ENCODE data around the gene EML5.

Gene EML5

DNA sequence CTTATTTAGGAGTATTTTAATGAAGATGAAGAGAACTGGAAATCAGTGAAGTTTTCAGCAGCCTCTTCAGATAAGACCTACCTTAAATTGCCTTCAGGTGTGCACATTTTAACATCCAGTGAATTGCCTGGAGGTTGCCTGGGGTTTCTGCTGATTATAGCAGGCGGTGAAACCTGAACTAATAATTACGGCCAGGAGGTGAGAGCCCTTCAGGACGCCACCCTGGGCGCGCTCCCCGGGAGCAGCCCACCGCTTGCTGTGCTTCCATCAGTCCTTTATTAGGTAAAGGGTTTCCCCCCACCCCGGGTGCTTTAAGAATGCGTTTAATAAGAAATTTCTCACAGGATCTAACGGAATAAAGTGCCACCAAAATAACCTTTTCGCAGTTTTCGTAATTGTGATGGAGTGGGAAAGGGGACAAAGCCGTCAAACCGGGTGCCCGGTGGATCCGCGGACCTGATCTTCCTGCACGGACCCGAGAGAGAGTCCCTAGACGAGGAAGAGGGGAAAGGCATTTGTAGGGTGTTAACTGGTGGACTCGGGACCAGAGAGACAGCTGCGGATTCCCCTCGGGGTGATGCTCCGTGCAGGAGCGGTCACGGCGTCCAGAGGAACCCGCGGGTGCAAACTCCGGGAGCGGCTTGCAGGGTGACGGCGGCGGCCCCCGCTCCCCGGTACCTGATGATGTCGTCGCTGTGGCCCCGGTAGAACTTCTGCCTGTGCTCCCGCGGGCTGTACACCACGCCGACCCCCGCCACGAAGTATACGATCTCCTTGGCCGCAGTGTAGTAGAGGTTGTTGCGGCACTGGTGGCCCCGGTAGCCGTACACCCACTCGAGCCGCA lies 902 bp downstream of the EML5 start:
- TF ChIP-seq TAF1 (IDR thresholded peaks at IDR 0.05; ENCODE audit: borderline replicate concordance, insufficient read depth, low read length) (no peak), FOXP2 (optimal IDR thresholded peaks at IDR 0.05; ENCODE audit: borderline replicate concordance, extremely low read depth, extremely low read length, insufficient read depth) (no peak)

DNA sequence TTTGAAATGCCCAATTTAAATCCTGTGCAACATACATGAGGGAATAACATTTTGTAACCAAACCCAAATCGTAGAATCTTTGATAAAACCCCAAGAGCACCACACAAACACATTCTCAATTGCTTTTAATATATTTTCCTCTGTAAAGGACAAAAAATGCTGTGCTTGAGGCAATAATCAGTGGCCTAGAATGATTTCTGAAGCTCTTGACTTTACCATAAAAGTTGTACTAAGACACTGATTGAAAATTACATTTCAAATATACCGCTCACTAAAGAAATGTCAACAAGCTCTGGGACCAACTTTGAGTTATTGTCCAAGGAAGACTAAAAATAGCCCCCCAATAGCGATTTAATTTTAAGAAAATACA lies 1.5 kb downstream of the EML5 start:
- TF ChIP-seq FOXP2 (optimal IDR thresholded peaks at IDR 0.05; ENCODE audit: borderline replicate concordance, extremely low read depth, extremely low read length, insufficient read depth) (no peak), TAF1 (IDR thresholded peaks at IDR 0.05; ENCODE audit: borderline replicate concordance, insufficient read depth, low read length) (no peak), SIN3A (IDR thresholded peaks at IDR 0.05; ENCODE audit: borderline replicate concordance, insufficient read depth, low read length) (no peak), POLR2AphosphoS5 (IDR thresholded peaks at IDR 0.05; ENCODE audit: low read depth, low read length) (no peak)
- TF ChIP-seq, protein P1, sequence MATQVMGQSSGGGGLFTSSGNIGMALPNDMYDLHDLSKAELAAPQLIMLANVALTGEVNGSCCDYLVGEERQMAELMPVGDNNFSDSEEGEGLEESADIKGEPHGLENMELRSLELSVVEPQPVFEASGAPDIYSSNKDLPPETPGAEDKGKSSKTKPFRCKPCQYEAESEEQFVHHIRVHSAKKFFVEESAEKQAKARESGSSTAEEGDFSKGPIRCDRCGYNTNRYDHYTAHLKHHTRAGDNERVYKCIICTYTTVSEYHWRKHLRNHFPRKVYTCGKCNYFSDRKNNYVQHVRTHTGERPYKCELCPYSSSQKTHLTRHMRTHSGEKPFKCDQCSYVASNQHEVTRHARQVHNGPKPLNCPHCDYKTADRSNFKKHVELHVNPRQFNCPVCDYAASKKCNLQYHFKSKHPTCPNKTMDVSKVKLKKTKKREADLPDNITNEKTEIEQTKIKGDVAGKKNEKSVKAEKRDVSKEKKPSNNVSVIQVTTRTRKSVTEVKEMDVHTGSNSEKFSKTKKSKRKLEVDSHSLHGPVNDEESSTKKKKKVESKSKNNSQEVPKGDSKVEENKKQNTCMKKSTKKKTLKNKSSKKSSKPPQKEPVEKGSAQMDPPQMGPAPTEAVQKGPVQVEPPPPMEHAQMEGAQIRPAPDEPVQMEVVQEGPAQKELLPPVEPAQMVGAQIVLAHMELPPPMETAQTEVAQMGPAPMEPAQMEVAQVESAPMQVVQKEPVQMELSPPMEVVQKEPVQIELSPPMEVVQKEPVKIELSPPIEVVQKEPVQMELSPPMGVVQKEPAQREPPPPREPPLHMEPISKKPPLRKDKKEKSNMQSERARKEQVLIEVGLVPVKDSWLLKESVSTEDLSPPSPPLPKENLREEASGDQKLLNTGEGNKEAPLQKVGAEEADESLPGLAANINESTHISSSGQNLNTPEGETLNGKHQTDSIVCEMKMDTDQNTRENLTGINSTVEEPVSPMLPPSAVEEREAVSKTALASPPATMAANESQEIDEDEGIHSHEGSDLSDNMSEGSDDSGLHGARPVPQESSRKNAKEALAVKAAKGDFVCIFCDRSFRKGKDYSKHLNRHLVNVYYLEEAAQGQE (IDR thresholded peaks at IDR 0.05; ENCODE audit: insufficient read depth in 1 of 2, low read depth in 2 of 2, low read length in 2 of 2): no peak

DNA sequence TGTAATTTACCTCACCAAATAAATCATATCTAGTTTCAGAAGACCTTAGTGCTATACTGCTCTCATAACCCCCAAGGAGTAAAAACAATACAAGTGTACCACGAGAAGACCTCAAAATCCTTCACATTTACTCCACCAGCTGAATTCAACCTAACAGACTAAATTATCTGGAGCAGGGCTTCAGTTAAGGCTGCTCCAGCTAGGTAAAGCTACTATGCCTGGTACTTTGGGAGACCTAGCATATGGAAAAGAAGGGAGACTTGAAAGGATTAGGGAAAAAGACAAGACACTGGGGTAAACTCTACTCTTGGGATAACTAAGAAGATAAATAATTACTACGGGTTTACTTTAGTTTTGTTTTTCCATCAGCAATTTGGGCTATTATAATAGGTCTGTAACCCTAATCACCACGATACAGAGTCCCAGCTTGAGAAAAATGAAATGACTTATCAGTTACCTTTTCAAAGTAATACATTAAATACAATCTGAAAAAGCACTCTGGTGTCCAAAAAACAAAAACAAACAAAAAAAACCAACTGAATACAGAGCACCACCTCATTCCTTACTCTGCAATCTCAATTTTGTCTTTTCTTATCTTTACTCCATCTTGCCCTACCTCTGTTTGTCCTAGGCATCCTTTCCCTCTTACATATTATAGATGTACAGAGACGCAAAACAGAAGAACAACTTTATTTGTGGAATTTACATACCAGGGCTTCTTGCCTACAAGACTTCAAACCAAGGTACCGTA lies 2.1 kb downstream of the EML5 start:
- TF ChIP-seq POLR2AphosphoS5 (IDR thresholded peaks at IDR 0.05; ENCODE audit: low read depth, low read length): no peak
- TF ChIP-seq SIN3A (IDR thresholded peaks at IDR 0.05; ENCODE audit: borderline replicate concordance, insufficient read depth, low read length): no peak
- TF ChIP-seq, protein P1 (IDR thresholded peaks at IDR 0.05; ENCODE audit: insufficient read depth in 1 of 2, low read depth in 2 of 2, low read length in 2 of 2): no peak
- no peak for TF ChIP-seq FOXP2 (optimal IDR thresholded peaks at IDR 0.05; ENCODE audit: borderline replicate concordance, extremely low read depth, extremely low read length, insufficient read depth)
- no peak for TF ChIP-seq TAF1 (IDR thresholded peaks at IDR 0.05; ENCODE audit: borderline replicate concordance, insufficient read depth, low read length)

DNA sequence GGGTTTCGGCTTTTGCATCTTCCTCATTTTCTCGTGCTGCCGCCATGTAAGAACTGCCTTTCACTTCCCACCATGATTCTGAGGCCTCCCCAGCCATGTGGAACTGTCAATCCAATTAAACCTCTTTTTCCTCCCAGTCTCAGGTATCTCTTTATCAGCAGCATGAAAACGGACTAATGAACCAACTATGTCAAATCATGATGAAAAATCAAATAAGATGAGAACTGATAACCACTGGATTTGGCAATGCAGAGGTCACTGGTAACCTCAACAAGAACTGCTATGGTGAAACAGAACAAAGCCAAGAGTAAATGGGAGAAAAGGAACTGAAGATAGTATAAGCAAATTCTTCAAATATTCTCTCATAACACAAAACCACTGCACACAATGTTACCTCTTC lies 6.0 kb downstream of the EML5 start:
- TF ChIP-seq FOXP2 (optimal IDR thresholded peaks at IDR 0.05; ENCODE audit: borderline replicate concordance, extremely low read depth, extremely low read length, insufficient read depth) (no peak), POLR2AphosphoS5 (IDR thresholded peaks at IDR 0.05; ENCODE audit: low read depth, low read length) (no peak), SIN3A (IDR thresholded peaks at IDR 0.05; ENCODE audit: borderline replicate concordance, insufficient read depth, low read length) (no peak), TAF1 (IDR thresholded peaks at IDR 0.05; ENCODE audit: borderline replicate concordance, insufficient read depth, low read length) (no peak)
- TF ChIP-seq, protein P1 (IDR thresholded peaks at IDR 0.05; ENCODE audit: insufficient read depth in 1 of 2, low read depth in 2 of 2, low read length in 2 of 2): no peak

DNA sequence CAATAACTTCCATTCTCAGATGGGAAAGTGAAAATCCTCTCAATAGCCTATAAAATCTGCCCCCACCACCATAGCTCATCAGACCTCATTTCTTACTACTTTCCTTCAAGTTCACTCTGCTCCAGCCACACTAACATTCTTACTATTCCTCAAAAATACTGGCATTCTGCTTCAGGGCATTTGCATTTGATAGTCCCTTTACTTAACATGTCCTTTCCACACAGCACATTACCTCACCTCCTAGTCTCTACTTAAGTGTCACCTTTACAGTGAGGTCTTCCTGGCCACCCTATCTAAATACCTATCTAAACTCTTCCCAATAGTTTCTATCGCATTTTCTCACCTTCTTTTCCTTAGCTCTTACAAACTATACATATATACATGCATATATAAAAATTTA lies 6.8 kb downstream of the EML5 start:
- TF ChIP-seq FOXP2 (optimal IDR thresholded peaks at IDR 0.05; ENCODE audit: borderline replicate concordance, extremely low read depth, extremely low read length, insufficient read depth): no peak
- TF ChIP-seq TAF1 (IDR thresholded peaks at IDR 0.05; ENCODE audit: borderline replicate concordance, insufficient read depth, low read length): no peak
- TF ChIP-seq SIN3A (IDR thresholded peaks at IDR 0.05; ENCODE audit: borderline replicate concordance, insufficient read depth, low read length): no peak
- no peak for TF ChIP-seq POLR2AphosphoS5 (IDR thresholded peaks at IDR 0.05; ENCODE audit: low read depth, low read length)
- TF ChIP-seq, protein P1 (IDR thresholded peaks at IDR 0.05; ENCODE audit: insufficient read depth in 1 of 2, low read depth in 2 of 2, low read length in 2 of 2): no peak
